CD8-positive, alpha-beta memory T cell (primary cell): ENCODE results near the gene UNK. TPM values are rescaled to one million over a fixed set of nuclear protein-coding genes. Genes with fewer than 3 reads are reported as not detected.

Experiments used
- CTCF ChIA-PET: fragments of 350-600 bp; sonication (Branson Sonifier 250); formaldehyde crosslinking; loops from one replicate; lab custom pipeline; 2021; ENCODE audit warnings: antibody characterized with exemption; lab: Charles Lee
- POLR2A ChIA-PET: fragments of 350-600 bp; sonication (Branson Sonifier 250); formaldehyde crosslinking; loops from one replicate; lab custom pipeline; 2021; ENCODE audit warnings: antibody characterized with exemption; lab: Charles Lee
- DNase-seq, 5 donors: peaks; one replicate each; pipeline versions ENCODE4 v3.0.0 to v3.0.0-alpha.2; 2020 to 2022; ENCODE audit warnings: mixed read lengths in 1 of 5
- H3K27ac ChIP-seq: one replicate; pipeline ENCODE4 v1.7.0; 2013; ENCODE audit warnings: low read depth, mild to moderate bottlenecking, low read length, moderate library complexity
- H3K27me3 ChIP-seq: 2 replicates; pipeline ENCODE4 v1.7.0; 2013; ENCODE audit warnings: low read length, mild to moderate bottlenecking; ENCODE audit not compliant: insufficient read depth, poor library complexity, severe bottlenecking
- H3K36me3 ChIP-seq: 2 replicates; pipeline ENCODE4 v1.7.0; 2013; ENCODE audit warnings: mild to moderate bottlenecking, low read length, moderate library complexity; ENCODE audit not compliant: insufficient read depth
- H3K4me1 ChIP-seq: 2 replicates; pipeline ENCODE4 v1.7.0; 2013; ENCODE audit warnings: mild to moderate bottlenecking, low read length, moderate library complexity; ENCODE audit not compliant: insufficient read depth
- H3K4me3 ChIP-seq: 2 replicates; pipeline ENCODE4 v1.7.0; 2013; ENCODE audit warnings: mild to moderate bottlenecking, low read length
- H3K9me3 ChIP-seq: 2 replicates; pipeline ENCODE4 v1.7.0; 2013; ENCODE audit warnings: mild to moderate bottlenecking, low read length
- H3K27ac Mint-ChIP-seq, 8 donors: one replicate each; pipeline ENCODE4 v1.8.0; 2020 to 2021; ENCODE audit warnings: mixed read lengths in 8 of 8, mild to moderate bottlenecking in 6 of 8, inconsistent platforms in 3 of 8, moderate library complexity in 3 of 8
- H3K27me3 Mint-ChIP-seq, 2 donors: one replicate each; pipeline ENCODE4 v1.8.0; 2020 to 2021; ENCODE audit warnings: mixed read lengths in 2 of 2, mild to moderate bottlenecking in 1 of 2, moderate library complexity in 1 of 2
- H3K36me3 Mint-ChIP-seq, 3 donors: one replicate each; pipeline ENCODE4 v1.8.0; 2020 to 2021; ENCODE audit warnings: mixed read lengths in 3 of 3, inconsistent platforms in 1 of 3, mild to moderate bottlenecking in 1 of 3
- H3K4me1 Mint-ChIP-seq, 3 donors: one replicate each; pipeline ENCODE4 v1.8.0; 2020 to 2021; ENCODE audit warnings: mixed read lengths in 3 of 3, inconsistent platforms in 1 of 3, mild to moderate bottlenecking in 1 of 3
- H3K4me3 Mint-ChIP-seq, 7 donors: one replicate each; pipeline ENCODE4 v1.8.0; 2020 to 2021; ENCODE audit warnings: mixed read lengths in 7 of 7, mild to moderate bottlenecking in 6 of 7, moderate library complexity in 4 of 7, inconsistent platforms in 2 of 7
- H3K9me3 Mint-ChIP-seq, 5 donors: one replicate each; pipeline ENCODE4 v1.8.0; 2020 to 2022; ENCODE audit warnings: mixed read lengths in 5 of 5, mild to moderate bottlenecking in 3 of 5, moderate library complexity in 2 of 5, inconsistent platforms in 1 of 5
- polyA plus RNA-seq: library from polyadenylated mRNA; unstranded; fragments of 300-500 nt; fragmentation: Illumina TruSeq; gene quantifications from one replicate; pipeline ENCODE4 v1.2.3, GENCODE V29; 2021
- total RNA-seq, 2 experiments: library from RNA; stranded (reverse); gene quantifications; one replicate each; pipeline ENCODE4 v1.2.3, GENCODE V29; 2021

Gene UNK
- total and polyA plus RNA-seq, 3 experiments from 2014 or later, result 24.4 to 32.8 (median 29.3) TPM

DNA sequence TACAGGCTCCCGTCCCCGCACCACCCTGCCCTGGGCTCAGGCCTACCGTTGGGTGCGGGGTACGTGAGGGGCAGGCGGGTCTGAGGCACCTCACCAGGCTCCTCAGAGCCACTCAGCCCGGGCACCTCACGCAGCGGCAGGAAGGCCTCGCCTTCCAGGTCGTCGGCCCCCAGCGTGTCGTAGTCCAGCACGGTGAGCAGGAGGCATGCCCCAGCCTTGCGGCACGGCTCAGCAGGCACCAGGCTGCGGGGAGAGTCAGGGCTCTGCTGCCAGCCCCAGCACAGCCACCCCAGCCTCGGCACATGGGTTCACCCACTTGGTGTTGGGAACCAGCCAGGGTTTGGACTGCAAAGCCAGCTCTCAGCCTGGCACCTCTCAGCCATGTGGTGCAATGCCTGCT is 44.1 kb downstream of the UNK start:
- peaks cover 27% of the 10 kb centered on the region for H3K4me1 ChIP-seq
- Mint-ChIP-seq H3K9me3 (no peaks in the 10 kb centered on the region), H3K27ac (peak overlapping the region in 3 of 8 donors; percentile 11 to 100 (median 57)), H3K4me1 (peaks cover 26 to 33% (median 30%) of the 10 kb centered on the region in 3 donors), H3K36me3 (peaks cover 0 to 66% (median 2%) of the 10 kb centered on the region in 3 donors), H3K4me3 (no peak overlapping the region), H3K27me3 (no peaks in the 10 kb centered on the region)
- DNase-seq, result no peak
- no peak overlapping the region for H3K4me3 ChIP-seq
- H3K36me3 ChIP-seq, result peaks cover 13% of the 10 kb centered on the region
- H3K9me3 ChIP-seq, result no peaks in the 10 kb centered on the region
- no peaks in the 10 kb centered on the region for H3K27me3 ChIP-seq
- POLR2A ChIA-PET, result interaction anchor here (0.5 to 1.6 kb wide), 6 partner anchors 12 to 321 kb away, joined by 3 to 6 read pairs (median 4); a partner anchor contains a TSS
- no peak overlapping the region for H3K27ac ChIP-seq
- CTCF ChIA-PET, result interaction anchor here (0.9 to 3.1 kb wide), 4 partner anchors 33 to 177 kb away, joined by 3 to 14 read pairs (median 6); no protein-coding TSS in a partner anchor

DNA sequence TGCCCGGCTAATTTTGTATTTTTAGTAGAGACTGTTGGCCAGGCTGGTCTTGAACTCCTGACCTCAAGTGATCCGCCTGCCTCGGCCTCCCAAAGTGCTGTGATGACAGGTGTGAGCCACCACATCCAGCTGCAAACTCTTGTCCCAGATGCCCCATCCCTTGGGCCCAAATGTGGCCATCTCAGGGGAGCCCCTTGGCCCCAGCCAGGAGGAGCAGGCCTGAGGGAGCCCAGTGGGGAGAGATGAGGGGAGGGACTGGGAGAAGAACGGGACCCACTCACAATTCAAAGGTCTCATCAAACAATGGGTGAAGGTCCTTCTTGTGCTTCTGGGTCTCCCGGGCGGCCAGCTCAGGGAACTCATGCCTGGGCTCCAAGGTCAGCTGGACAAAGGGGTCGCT is 45.1 kb downstream of the UNK start:
- POLR2A ChIA-PET, result interaction anchor here (0.5 to 1.4 kb wide), 2 partner anchors 35 to 53 kb away, joined by 4 to 7 read pairs; no protein-coding TSS in a partner anchor
- DNase-seq, result no peak
- Histone ChIP-seq H3K4me1 (peaks cover 37% of the 10 kb centered on the region), H3K27me3 (no peaks in the 10 kb centered on the region), H3K36me3 (peaks cover 23% of the 10 kb centered on the region), H3K27ac (no peak overlapping the region), H3K9me3 (no peaks in the 10 kb centered on the region), H3K4me3 (no peak overlapping the region)
- H3K27me3 Mint-ChIP-seq, result no peaks in the 10 kb centered on the region
- CTCF ChIA-PET, result interaction anchor here (0.7 to 2.7 kb wide), 15 partner anchors 14 to 745 kb away, joined by 3 to 10 read pairs (median 4); partner anchors contain the start of genes GALK1, TRIM65 and UNC13D
- H3K27ac Mint-ChIP-seq, result peak overlapping the region in 7 of 8 donors; percentile 12 to 91 (median 70)
- H3K4me1 Mint-ChIP-seq, result peaks cover 32 to 43% (median 37%) of the 10 kb centered on the region in 3 donors
- H3K9me3 Mint-ChIP-seq, result no peaks in the 10 kb centered on the region
- H3K36me3 Mint-ChIP-seq, result peaks cover 0 to 68% (median 4%) of the 10 kb centered on the region in 3 donors
- H3K4me3 Mint-ChIP-seq, result no peak overlapping the region

DNA sequence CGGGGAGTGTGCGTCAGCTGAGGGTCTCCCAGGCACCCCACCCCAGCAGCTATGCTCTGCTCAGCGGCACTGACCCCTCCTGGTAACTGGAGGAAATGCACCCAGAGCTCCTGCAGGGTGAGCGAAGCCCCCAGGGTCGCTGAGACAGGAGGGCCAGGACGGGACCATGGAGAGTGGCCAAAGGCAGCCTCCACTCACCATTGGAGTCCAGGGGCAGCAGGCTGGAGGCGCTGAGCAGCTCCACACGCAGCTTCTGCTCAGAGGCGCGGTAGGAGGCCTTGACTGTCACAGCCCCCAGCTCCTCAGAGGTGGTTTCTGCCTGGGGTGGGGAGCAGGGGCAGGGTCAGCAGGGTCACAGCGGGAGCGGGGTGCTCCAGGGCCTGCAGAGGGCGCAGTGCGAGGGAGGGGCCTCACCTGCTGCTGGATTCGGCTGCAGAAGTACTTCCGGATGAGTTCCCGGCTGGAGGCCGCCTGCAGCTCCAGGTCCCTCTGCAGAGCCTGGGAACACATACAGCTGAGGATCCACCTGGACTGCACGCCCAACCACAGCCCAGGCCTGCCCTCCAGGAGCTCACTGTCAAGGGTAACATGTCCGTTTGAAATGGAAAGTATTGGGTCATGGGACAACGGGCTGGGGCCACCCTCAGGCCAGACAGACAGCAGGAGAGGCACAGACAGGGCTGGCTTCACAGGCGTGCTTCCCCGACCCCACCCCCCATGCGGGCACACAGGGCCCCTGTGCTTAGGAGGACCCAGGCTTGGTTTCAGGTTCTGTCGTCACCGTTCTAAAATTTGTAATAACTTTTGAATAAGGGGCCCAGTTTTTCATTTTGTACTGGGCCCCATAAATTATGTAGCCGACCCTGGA is 45.8 kb downstream of the UNK start:
- Histone ChIP-seq H3K27me3 (no peaks in the 10 kb centered on the region), H3K4me3 (no peak overlapping the region), H3K36me3 (peaks cover 29% of the 10 kb centered on the region), H3K9me3 (no peaks in the 10 kb centered on the region), H3K4me1 (peaks cover 43% of the 10 kb centered on the region), H3K27ac (peak overlapping the region; percentile 9)
- no peak for DNase-seq
- CTCF ChIA-PET, result interaction anchor here (0.6 to 2.7 kb wide), 16 partner anchors 13 to 746 kb away, joined by 3 to 10 read pairs (median 4); partner anchors contain the start of genes GALK1, TRIM65 and UNC13D
- Mint-ChIP-seq H3K9me3 (no peaks in the 10 kb centered on the region), H3K4me3 (no peak overlapping the region), H3K27ac (peak overlapping the region in 7 of 8 donors; percentile 42 to 91 (median 79)), H3K36me3 (peaks cover 0 to 70% (median 4%) of the 10 kb centered on the region in 3 donors), H3K4me1 (peaks cover 35 to 47% (median 39%) of the 10 kb centered on the region in 3 donors), H3K27me3 (no peaks in the 10 kb centered on the region)
- POLR2A ChIA-PET, result interaction anchor here (0.5 to 1.4 kb wide), 2 partner anchors 36 to 53 kb away, joined by 4 to 7 read pairs; no protein-coding TSS in a partner anchor

DNA sequence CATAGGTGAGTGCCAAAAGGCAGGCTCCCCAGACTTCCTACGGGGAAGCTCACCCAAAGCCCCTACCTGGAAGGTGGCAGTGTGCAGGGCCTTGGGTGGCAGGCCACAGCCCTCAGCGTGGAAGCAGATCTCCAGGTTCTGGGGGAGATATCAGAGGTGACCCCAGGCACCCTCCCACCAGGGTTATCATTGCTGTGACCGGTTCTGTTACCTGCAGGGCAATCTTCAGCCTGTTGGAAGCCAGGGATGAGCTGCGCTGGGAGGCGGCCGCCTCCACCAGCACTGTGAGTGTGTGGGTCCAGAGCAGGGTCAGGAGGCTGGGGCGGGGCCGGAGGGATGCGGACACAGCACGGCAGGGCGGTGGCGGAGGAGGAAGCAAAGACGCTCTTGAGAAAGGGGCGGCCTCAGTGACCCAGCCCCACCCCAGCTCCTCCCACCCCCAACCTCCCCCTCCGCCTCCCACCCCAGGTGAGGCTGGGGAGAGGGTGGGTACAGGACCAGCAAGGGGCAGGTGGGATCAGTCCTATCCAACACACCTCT is 46.5 kb downstream of the UNK start:
- Histone ChIP-seq H3K36me3 (peaks cover 36% of the 10 kb centered on the region), H3K27ac (peak overlapping the region; percentile 9), H3K4me1 (peaks cover 43% of the 10 kb centered on the region), H3K9me3 (no peaks in the 10 kb centered on the region), H3K4me3 (no peak overlapping the region), H3K27me3 (no peaks in the 10 kb centered on the region)
- peak overlapping the region in 1 of 7 donors; percentile 23 for H3K4me3 Mint-ChIP-seq
- H3K36me3 Mint-ChIP-seq, result peaks cover 0 to 71% (median 4%) of the 10 kb centered on the region in 3 donors
- peaks cover 35 to 50% (median 39%) of the 10 kb centered on the region in 3 donors for H3K4me1 Mint-ChIP-seq
- H3K27ac Mint-ChIP-seq, result peak overlapping the region in 7 of 8 donors; percentile 52 to 99 (median 90)
- H3K9me3 Mint-ChIP-seq, result no peaks in the 10 kb centered on the region
- ChIA-PET POLR2A (interaction anchor here (1.4 kb wide), 1 partner anchor 54 kb away, joined by 7 read pairs; no protein-coding TSS in a partner anchor), CTCF (interaction anchor here (0.6 to 2.7 kb wide), 9 partner anchors 16 to 84 kb away, joined by 3 to 10 read pairs (median 4); partner anchors contain the start of gene GALK1)
- H3K27me3 Mint-ChIP-seq, result no peaks in the 10 kb centered on the region
- DNase-seq, result no peak

DNA sequence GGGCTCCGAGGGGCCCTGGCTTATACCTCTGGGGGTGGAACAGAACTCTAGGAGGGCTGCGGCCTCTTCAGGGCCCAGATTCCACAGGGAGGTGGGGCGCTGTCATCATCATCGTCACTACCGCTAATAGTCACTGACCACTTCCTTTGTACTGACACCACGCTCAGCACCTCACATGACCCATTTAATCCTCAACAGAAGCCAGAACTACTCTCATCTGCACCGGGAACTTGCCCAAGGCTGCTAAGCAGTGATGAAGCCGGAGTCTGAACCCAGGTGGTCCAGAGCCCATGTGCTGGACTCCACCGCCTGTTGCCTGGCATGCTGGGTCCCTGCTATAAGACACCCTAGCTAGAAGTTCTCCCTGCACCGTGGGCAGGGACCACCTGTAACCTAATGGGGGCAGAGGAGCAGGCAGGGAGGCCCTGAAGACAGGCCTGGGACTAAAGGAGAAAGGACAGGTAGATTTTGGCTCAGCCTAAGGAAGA is 47.6 kb downstream of the UNK start:
- H3K9me3 ChIP-seq, result no peaks in the 10 kb centered on the region
- Mint-ChIP-seq H3K27ac (peak overlapping the region; percentile 85 to 99 (median 97)), H3K9me3 (no peaks in the 10 kb centered on the region), H3K4me1 (peaks cover 31 to 50% (median 35%) of the 10 kb centered on the region in 3 donors), H3K4me3 (peak overlapping the region; percentile 32 to 86 (median 76)), H3K27me3 (no peaks in the 10 kb centered on the region), H3K36me3 (peaks cover 0 to 72% (median 4%) of the 10 kb centered on the region in 3 donors)
- ChIA-PET POLR2A (interaction anchor here (1.0 to 4.1 kb wide), 8 partner anchors 11 to 71 kb away, joined by 3 to 18 read pairs (median 6); partner anchors contain the start of genes TRIM65, UNC13D, UNK and WBP2), CTCF (interaction anchor here (1.0 to 2.9 kb wide), 5 partner anchors 13 to 78 kb away, joined by 3 to 13 read pairs (median 5); partner anchors contain the start of genes GALK1, TRIM65, UNC13D and UNK)
- no peaks in the 10 kb centered on the region for H3K27me3 ChIP-seq
- peaks cover 39% of the 10 kb centered on the region for H3K4me1 ChIP-seq
- peaks cover 45% of the 10 kb centered on the region for H3K36me3 ChIP-seq
- H3K4me3 ChIP-seq, result peak overlapping the region; percentile 55
- peak overlapping the region; percentile 78 for H3K27ac ChIP-seq
- DNase-seq, result peak; percentile 29 to 82 (median 66)

DNA sequence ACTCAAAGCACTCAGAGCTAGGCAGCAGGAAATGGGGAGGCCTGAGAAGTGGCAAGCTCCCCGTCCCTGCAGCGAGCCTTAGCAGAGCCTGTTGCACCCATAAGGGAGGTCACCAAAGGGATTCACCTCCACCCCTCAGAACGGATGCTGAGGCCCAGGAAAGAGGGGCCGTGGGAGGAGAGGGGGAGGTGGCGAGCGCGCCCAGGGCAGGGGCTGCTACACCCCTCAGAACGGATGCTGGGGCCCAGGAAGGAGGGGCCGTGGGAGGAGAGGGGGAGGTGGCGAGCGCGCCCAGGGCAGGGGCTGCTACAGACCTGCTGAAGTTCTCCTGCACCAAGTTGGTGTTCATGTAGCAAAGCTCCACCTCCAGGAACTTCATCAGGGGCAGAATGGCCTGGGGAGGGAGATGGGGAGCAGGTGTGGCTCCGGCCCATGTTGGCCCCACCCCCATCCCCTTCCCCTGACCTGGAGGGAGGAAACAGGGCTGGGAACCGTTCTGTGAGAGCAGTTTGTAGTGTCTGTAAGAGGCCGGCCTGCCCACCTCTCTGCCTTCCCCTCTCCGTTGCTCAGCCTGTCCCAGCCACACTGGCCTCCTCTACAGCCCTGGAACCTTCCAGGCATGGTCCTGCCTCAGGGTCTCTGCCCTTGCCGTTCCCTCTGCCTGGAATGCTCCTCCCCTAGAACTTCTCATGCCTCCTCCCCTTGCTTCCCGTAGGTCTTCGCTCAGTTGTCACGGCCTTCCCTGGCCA is 48.2 kb downstream of the UNK start:
- Histone ChIP-seq H3K4me3 (peak overlapping the region; percentile 55), H3K27me3 (no peaks in the 10 kb centered on the region), H3K27ac (peak overlapping the region; percentile 78), H3K4me1 (peaks cover 36% of the 10 kb centered on the region), H3K36me3 (peaks cover 45% of the 10 kb centered on the region), H3K9me3 (no peaks in the 10 kb centered on the region)
- CTCF ChIA-PET, result interaction anchor here (1.0 to 2.9 kb wide), 7 partner anchors 12 to 79 kb away, joined by 3 to 13 read pairs (median 4); partner anchors contain the start of genes GALK1, TRIM65, UNC13D and UNK
- Mint-ChIP-seq H3K27me3 (no peaks in the 10 kb centered on the region), H3K4me1 (peaks cover 31 to 52% (median 34%) of the 10 kb centered on the region in 3 donors), H3K4me3 (peak overlapping the region; percentile 69 to 86 (median 76)), H3K36me3 (peaks cover 0 to 74% (median 4%) of the 10 kb centered on the region in 3 donors), H3K9me3 (no peaks in the 10 kb centered on the region), H3K27ac (peak overlapping the region; percentile 85 to 99 (median 97))
- POLR2A ChIA-PET, result interaction anchor here (1.0 to 4.1 kb wide), 8 partner anchors 10 to 70 kb away, joined by 3 to 18 read pairs (median 6); partner anchors contain the start of genes TRIM65, UNC13D, UNK and WBP2
- DNase-seq, result peak in 3 of 5 donors; percentile 21 to 62 (median 42)
